Small intestine (tissue), 7 donors: ENCODE measurements around the gene OGDHL. TPM values are rescaled to one million over a fixed set of nuclear protein-coding genes. Genes with fewer than 3 reads are reported as not detected.

Experiments
- DNase-seq, 2 donors: peaks; one replicate each; pipeline versions ENCODE4 v3.0.0 to v3.0.0-alpha.2; 2013
- FAIRE-seq: peaks from 2 replicates; lab custom pipeline; 2012; peaks lifted over from hg19 to GRCh38; lab: Jason Lieb, UNC
- H3K27ac ChIP-seq, 3 donors: one replicate each; pipeline ENCODE4 v1.5.1; 2013; ENCODE audit warnings: low read length in 2 of 3, mild to moderate bottlenecking in 2 of 3, control low read depth in 1 of 3, inconsistent platforms in 1 of 3, low read depth in 1 of 3, moderate library complexity in 1 of 3
- H3K27me3 ChIP-seq, 3 donors: one replicate each; pipeline ENCODE4 v1.6.1; 2013; ENCODE audit warnings: low read length in 3 of 3, inconsistent platforms in 1 of 3; ENCODE audit not compliant: control insufficient read depth in 3 of 3, insufficient read depth in 3 of 3
- H3K36me3 ChIP-seq, 3 donors: one replicate each; pipeline ENCODE4 v1.6.1; 2013; ENCODE audit warnings: low read length in 3 of 3, inconsistent platforms in 1 of 3, low read depth in 1 of 3, mild to moderate bottlenecking in 1 of 3, moderate library complexity in 1 of 3; ENCODE audit not compliant: control insufficient read depth in 3 of 3, insufficient read depth in 2 of 3
- H3K4me1 ChIP-seq, 3 donors: one replicate each; pipeline ENCODE4 v1.6.1; 2013; ENCODE audit warnings: low read length in 2 of 3, inconsistent platforms in 1 of 3, low read depth in 1 of 3, mild to moderate bottlenecking in 1 of 3, moderate library complexity in 1 of 3; ENCODE audit not compliant: control insufficient read depth in 3 of 3, insufficient read depth in 2 of 3
- H3K4me3 ChIP-seq, 3 donors: one replicate each; pipeline ENCODE4 v1.5.1; 2013; ENCODE audit warnings: low read length in 3 of 3, control low read depth in 1 of 3, inconsistent platforms in 1 of 3, low read depth in 1 of 3, mild to moderate bottlenecking in 1 of 3, moderate library complexity in 1 of 3
- H3K9me3 ChIP-seq, 2 donors: one replicate each; pipeline ENCODE4 v1.6.1; 2013; ENCODE audit warnings: low read depth in 1 of 2, low read length in 1 of 2; ENCODE audit not compliant: control insufficient read depth in 2 of 2, insufficient read depth in 1 of 2
- WGBS, 3 donors: extraction: QIAGEN DNeasy Blood & Tissue Kit; methylation state at CpG; one replicate each; pipeline ENCODE4 v1.1.7; 2013; 5-methylcytosine and 5-hydroxymethylcytosine counted together
- polyA plus RNA-seq, 4 donors: library from polyadenylated mRNA; stranded (reverse) in 3 of 4; unstranded in 1 of 4; fragments of 200-250 nt in 3 of 4; fragments of 120-200 nt in 1 of 4; gene quantifications; one replicate each; pipeline versions ENCODE4 v1.2.1 to v1.2.3, GENCODE V29; 2013
- donor health status: healthy with polysubstance abuse.
- donor health status: control.
- donor health status: control.
- donor health status: Bipolar disorder and iron deficiency.
- donor health status: healthy.

Gene OGDHL
- polyA plus RNA-seq, 4 donors = 2.5 to 9.6 (median 3.1) TPM

DNA sequence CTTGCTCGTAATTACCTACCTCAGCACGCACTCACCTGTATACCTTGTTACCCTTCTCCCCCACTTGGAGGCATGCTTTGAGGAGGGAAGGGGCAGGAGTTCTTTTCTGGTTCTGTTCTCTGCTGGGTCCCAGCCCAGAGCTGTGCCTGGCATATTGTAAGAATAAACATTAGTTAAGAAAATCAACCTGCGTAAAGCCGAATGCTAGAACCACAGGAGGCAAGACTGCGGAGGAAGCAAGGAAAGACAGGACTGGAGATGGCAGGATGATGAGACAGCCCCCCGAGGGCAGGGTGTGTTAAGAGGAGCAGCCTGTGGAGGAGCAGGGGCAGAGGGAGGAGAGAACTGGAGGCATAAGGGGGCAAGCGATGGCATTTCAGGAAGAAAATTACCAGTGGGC, 73.2 kb downstream of the OGDHL start:
- no peak for FAIRE-seq
- Histone ChIP-seq H3K27ac (no peak overlapping the region), H3K27me3 (peaks cover 0 to 29% (median 19%) of the 10 kb centered on the region in 3 donors), H3K9me3 (peaks cover 0 to 7% of the 10 kb centered on the region in 2 donors), H3K36me3 (no peaks in the 10 kb centered on the region), H3K4me3 (no peak overlapping the region), H3K4me1 (peaks cover 0 to 12% (median 0%) of the 10 kb centered on the region in 3 donors)
- DNase-seq = no peak
- 39 to 65% (median 51%) methylated on average over 7 of the region's 7 CpGs for WGBS, 3 donors

DNA sequence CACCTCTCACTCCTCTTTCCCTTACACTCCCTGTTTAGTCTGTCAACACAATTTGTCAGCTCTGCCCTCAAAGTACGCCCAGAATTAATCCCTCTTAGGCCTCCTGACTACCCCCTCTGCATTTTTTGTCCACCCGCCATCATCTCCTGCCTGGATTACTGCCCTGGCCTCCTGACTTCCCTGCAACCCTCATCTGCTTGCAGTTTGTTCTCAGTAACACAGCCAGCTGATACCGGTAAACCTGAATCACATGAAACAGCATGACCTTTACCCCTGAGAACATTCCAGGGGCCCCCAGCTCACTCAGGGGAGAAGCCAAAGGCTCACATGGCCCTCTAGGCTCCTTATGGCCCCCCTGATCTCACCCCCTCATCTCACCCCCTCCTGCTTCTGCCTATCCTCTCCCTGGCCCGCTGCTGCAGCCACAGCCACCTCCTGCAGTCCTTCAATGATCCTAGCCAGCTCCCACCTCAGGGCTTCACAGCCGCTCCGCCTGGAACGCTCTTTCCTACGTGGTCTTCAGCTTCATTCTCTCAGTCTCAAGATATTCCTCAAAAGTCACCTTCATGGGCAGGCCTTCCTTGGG, 73.8 kb downstream of the OGDHL start:
- Histone ChIP-seq H3K9me3 (peaks cover 0 to 5% of the 10 kb centered on the region in 2 donors), H3K4me1 (peaks cover 0 to 12% (median 0%) of the 10 kb centered on the region in 3 donors), H3K27ac (peak overlapping the region in 1 of 3 donors; percentile 27), H3K4me3 (no peak overlapping the region), H3K27me3 (peaks cover 0 to 27% (median 17%) of the 10 kb centered on the region in 3 donors), H3K36me3 (no peaks in the 10 kb centered on the region)
- FAIRE-seq (no peak), DNase-seq (peak in 1 of 2 donors; percentile 77)
- 20 to 42% (median 30%) methylated on average over 8 of the region's 8 CpGs for WGBS, 3 donors

DNA sequence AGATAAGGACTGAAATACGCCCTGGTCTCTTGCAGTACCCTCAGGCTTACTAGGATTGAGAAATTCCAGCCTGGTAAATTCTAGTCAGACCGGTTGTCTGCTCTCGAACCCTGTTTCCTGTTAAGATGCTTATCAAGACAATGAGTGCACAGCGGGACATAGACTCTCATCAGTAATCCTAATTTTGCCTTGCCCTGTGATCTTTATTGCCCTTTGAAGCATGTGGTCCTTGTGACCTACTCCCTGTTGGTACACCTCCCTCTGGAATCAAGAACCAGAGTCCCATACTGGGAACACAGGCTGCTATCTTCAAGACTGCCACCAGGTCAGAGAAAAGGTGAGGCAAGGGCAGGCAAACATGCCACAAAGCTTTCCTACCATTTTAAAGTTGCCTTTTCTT, 75.5 kb downstream of the OGDHL start:
- Histone ChIP-seq H3K27me3 (peaks cover 0 to 22% (median 12%) of the 10 kb centered on the region in 3 donors), H3K36me3 (no peaks in the 10 kb centered on the region), H3K27ac (no peak overlapping the region), H3K9me3 (peaks cover 0 to 4% of the 10 kb centered on the region in 2 donors), H3K4me1 (peaks cover 0 to 12% (median 0%) of the 10 kb centered on the region in 3 donors), H3K4me3 (no peak overlapping the region)
- DNase-seq (no peak), FAIRE-seq (no peak)
- WGBS, 3 donors = 63 to 76% (median 68%) methylated on average over 4 of the region's 4 CpGs

Other genes with a start within 250 kb of the OGDHL start
- 10 to 100 TPM in 1 of 4 donors, 1 to 10 TPM in 3; 3.5 to 12.6 (median 5.1) TPM for gene ERCC6, start 223.2 kb downstream of the OGDHL start, polyA plus RNA-seq
- gene SLC18A3, start 152.0 kb downstream of the OGDHL start, polyA plus RNA-seq = 1 to 10 TPM in 1 of 4 donors, under 1 TPM in 1, not detected in 2; 0.07 to 2.7 TPM
- under 1 TPM in 3 of 4 donors, not detected in 1; 0.15 to 0.85 (median 0.81) TPM for gene CHAT, start 148.3 kb downstream of the OGDHL start, polyA plus RNA-seq
- not detected for gene C10orf53, start 82.7 kb downstream of the OGDHL start, polyA plus RNA-seq
- 10 to 100 TPM in 3 of 4 donors, 1 to 10 TPM in 1; 7.8 to 22.7 (median 11.7) TPM for gene PARG, start 179.7 kb upstream of the OGDHL start, polyA plus RNA-seq
- 10 to 100 TPM in 1 of 4 donors, 1 to 10 TPM in 3; 3.4 to 12.7 (median 7.6) TPM for gene TIMM23B, start 179.7 kb upstream of the OGDHL start, polyA plus RNA-seq
- gene AGAP6, start 226.1 kb upstream of the OGDHL start, polyA plus RNA-seq = 10 to 100 TPM in 3 of 4 donors, 1 to 10 TPM in 1; 8.7 to 34.4 (median 17.4) TPM